Measurements from ENCODE around the gene C17orf107. TPM values are rescaled to one million over a fixed set of nuclear protein-coding genes. Genes with fewer than 3 reads are reported as not detected.
A peak's percentile ranks its signal among the peaks of the same experiment; 100 is the strongest.

Gene C17orf107
- total RNA-seq, 2 donors from 2014 or later: 5.2 to 11.9 TPM

GRCh38 chr17:4858068-4858881, 41.1 kb upstream of the C17orf107 start:
- Histone ChIP-seq H3K9me3 (no peaks in the 10 kb centered on the region), H3K4me3 (no peak overlapping the region), H3K27ac (peak overlapping the region; percentile 48 to 72 (median 60)), H3K4me1 (peaks cover 10% of the 10 kb centered on the region), H3K27me3 (no peaks in the 10 kb centered on the region), H3K36me3 (replicated peaks in 1 of 2; ENCODE audit: insufficient read depth in 1 of 2, low read depth in 2 of 2) (peaks cover 0 to 4% of the 10 kb centered on the region in 2 donors)
- intact Hi-C loops (cut with DNase I): no loop called here
- ATAC-seq: peak; percentile 47
- 52 to 72% methylated on average over 7 of the region's 7 CpGs for WGBS, 2 donors
- TF ChIP-seq POLR2A (IDR thresholded peaks at IDR 0.05) (no peak), CTCF (IDR thresholded peaks at IDR 0.05) (no peak)
- peak in 2 of 4 donors; percentile 14 to 16 for DNase-seq

GRCh38 chr17:4858882-4859260, 40.5 kb upstream of the C17orf107 start:
- H3K4me1 ChIP-seq: peaks cover 10% of the 10 kb centered on the region
- H3K36me3 ChIP-seq (replicated peaks in 1 of 2; ENCODE audit: insufficient read depth in 1 of 2, low read depth in 2 of 2): peaks cover 0 to 4% of the 10 kb centered on the region in 2 donors
- H3K4me3 ChIP-seq: no peak overlapping the region
- no peaks in the 10 kb centered on the region for H3K9me3 ChIP-seq
- intact Hi-C loops (cut with DNase I): no loop called here
- H3K27me3 ChIP-seq: no peaks in the 10 kb centered on the region
- ATAC-seq (peak; percentile 72), DNase-seq (peak; percentile 37 to 76 (median 68))
- TF ChIP-seq CTCF (IDR thresholded peaks at IDR 0.05): no peak
- TF ChIP-seq POLR2A (IDR thresholded peaks at IDR 0.05): no peak
- WGBS, 2 donors: 0 to 7% methylated on average over 2 to 5 of the region's 5 CpGs
- H3K27ac ChIP-seq: peak overlapping the region; percentile 48 to 72 (median 60)

GRCh38 chr17:4859816-4860625, 39.3 kb upstream of the C17orf107 start:
- H3K36me3 ChIP-seq (replicated peaks in 1 of 2; ENCODE audit: insufficient read depth in 1 of 2, low read depth in 2 of 2): peaks cover 0 to 4% of the 10 kb centered on the region in 2 donors
- 87 to 88% methylated on average over 31 to 32 of the region's 32 CpGs for WGBS, 2 donors
- ATAC-seq (no peak), DNase-seq (no peak)
- no peaks in the 10 kb centered on the region for H3K9me3 ChIP-seq
- TF ChIP-seq POLR2A (IDR thresholded peaks at IDR 0.05): no peak
- TF ChIP-seq CTCF (IDR thresholded peaks at IDR 0.05): no peak
- intact Hi-C loops (cut with DNase I): no loop called here
- H3K4me1 ChIP-seq: peaks cover 10% of the 10 kb centered on the region
- no peak overlapping the region for H3K4me3 ChIP-seq
- no peak overlapping the region for H3K27ac ChIP-seq
- no peaks in the 10 kb centered on the region for H3K27me3 ChIP-seq

- Histone ChIP-seq H3K36me3 (replicated peaks in 1 of 2; ENCODE audit: insufficient read depth in 1 of 2, low read depth in 2 of 2) (peaks cover 0 to 4% of the 10 kb centered on the region in 2 donors), H3K27me3 (no peaks in the 10 kb centered on the region), H3K4me3 (no peak overlapping the region), H3K9me3 (no peaks in the 10 kb centered on the region), H3K4me1 (peaks cover 10% of the 10 kb centered on the region), H3K27ac (no peak overlapping the region)
- 91 to 98% methylated on average over 7 to 9 of the region's 9 CpGs for WGBS, 2 donors
- TF ChIP-seq POLR2A (IDR thresholded peaks at IDR 0.05) (no peak), CTCF (IDR thresholded peaks at IDR 0.05) (no peak)
- no peak for DNase-seq
- ATAC-seq: no peak
- intact Hi-C loops (cut with DNase I): no loop called here
These were observed 38.7 kb upstream of the C17orf107 start for GRCh38 chr17:4860651-4861050.

All from body of pancreas (tissue), 4 donors.